H9 (cell line): ENCODE data around the gene LYZL4. TPM values are rescaled to one million over a fixed set of nuclear protein-coding genes. Genes with fewer than 3 reads are reported as not detected.

Experiments
- DNase-seq: peaks from one replicate; pipeline ENCODE4 v3.0.0-alpha.2; 2017
- H2AFZ ChIP-seq: one replicate; pipeline ENCODE4 v1.6.1; 2013; ENCODE audit warnings: mild to moderate bottlenecking, low read length, control low read depth, moderate library complexity
- H2AK5ac ChIP-seq: 2 replicates; pipeline ENCODE4 v1.6.1; 2013; ENCODE audit warnings: low read length, control low read depth, mixed read lengths; ENCODE audit not compliant: insufficient read length
- H2BK120ac ChIP-seq: one replicate; pipeline ENCODE4 v1.6.1; 2013; ENCODE audit warnings: low read depth, mild to moderate bottlenecking, low read length, control low read depth, inconsistent platforms; ENCODE audit not compliant: poor library complexity, severe bottlenecking
- H2BK12ac ChIP-seq: 2 replicates; pipeline ENCODE4 v1.6.1; 2013; ENCODE audit warnings: low read length, control low read depth, mixed read lengths, low read depth; ENCODE audit not compliant: insufficient read length
- H2BK15ac ChIP-seq: 2 replicates; pipeline ENCODE4 v1.6.1; 2013; ENCODE audit warnings: low read depth, low read length, control low read depth
- H2BK20ac ChIP-seq: one replicate; pipeline ENCODE4 v1.6.1; 2013; ENCODE audit warnings: low read depth, mild to moderate bottlenecking, low read length, control low read depth, inconsistent platforms; ENCODE audit not compliant: poor library complexity, severe bottlenecking
- H2BK5ac ChIP-seq: 2 replicates; pipeline ENCODE4 v1.6.1; 2013; ENCODE audit warnings: low read length, control low read depth, mixed read lengths; ENCODE audit not compliant: insufficient read length
- H3K14ac ChIP-seq: 2 replicates; pipeline ENCODE4 v1.6.1; 2013; ENCODE audit warnings: low read length, control low read depth; ENCODE audit not compliant: insufficient read depth
- H3K18ac ChIP-seq: 2 replicates; pipeline ENCODE4 v1.6.1; 2013; ENCODE audit warnings: low read depth, mild to moderate bottlenecking, mixed read lengths, low read length, control low read depth; ENCODE audit not compliant: insufficient read length
- H3K23ac ChIP-seq: 2 replicates; pipeline ENCODE4 v1.6.1; 2013; ENCODE audit warnings: low read length, control low read depth, mixed read lengths, low read depth; ENCODE audit not compliant: insufficient read length
- H3K23me2 ChIP-seq: 2 replicates; pipeline ENCODE4 v1.6.1; 2013; ENCODE audit warnings: low read depth, mild to moderate bottlenecking, mixed read lengths, low read length, control low read depth; ENCODE audit not compliant: insufficient read length, poor library complexity, severe bottlenecking
- H3K27ac ChIP-seq: 2 replicates; pipeline ENCODE4 v1.5.1; 2013; ENCODE audit warnings: low read length, control low read depth, mixed read lengths, low read depth; ENCODE audit not compliant: insufficient read length
- H3K27me3 ChIP-seq: 2 replicates; pipeline ENCODE4 v1.6.1; 2013; ENCODE audit warnings: low read length, control low read depth, inconsistent platforms; ENCODE audit not compliant: insufficient read depth
- H3K4ac ChIP-seq: 2 replicates; pipeline ENCODE4 v1.6.1; 2013; ENCODE audit warnings: low read depth, mild to moderate bottlenecking, control low read depth, inconsistent platforms, low read length, moderate library complexity
- H3K4me1 ChIP-seq: 2 replicates; pipeline ENCODE4 v1.6.1; 2013; ENCODE audit warnings: low read length, control low read depth, inconsistent platforms; ENCODE audit not compliant: insufficient read depth
- H3K4me2 ChIP-seq: 2 replicates; pipeline ENCODE4 v1.6.1; 2013; ENCODE audit warnings: low read length, control low read depth, mixed read lengths; ENCODE audit not compliant: insufficient read length, insufficient read depth
- H3K56ac ChIP-seq: 2 replicates; pipeline ENCODE4 v1.6.1; 2013; ENCODE audit warnings: low read depth, mild to moderate bottlenecking, mixed read lengths, low read length, control low read depth; ENCODE audit not compliant: insufficient read length
- H3K79me1 ChIP-seq: 2 replicates; pipeline ENCODE4 v1.6.1; 2013; ENCODE audit warnings: low read depth, mild to moderate bottlenecking, moderate library complexity, low read length, control low read depth, inconsistent platforms; ENCODE audit not compliant: insufficient read depth, poor library complexity, severe bottlenecking
- H3K79me2 ChIP-seq: 2 replicates; pipeline ENCODE4 v1.6.1; 2013; ENCODE audit warnings: low read length, control low read depth, inconsistent platforms; ENCODE audit not compliant: insufficient read depth
- H3K9ac ChIP-seq: 2 replicates; pipeline ENCODE4 v1.6.1; 2013; ENCODE audit warnings: low read length, control low read depth, mixed read lengths; ENCODE audit not compliant: insufficient read length; ENCODE audit errors: extremely low read depth
- H3K9me3 ChIP-seq: one replicate; pipeline ENCODE4 v1.6.1; 2013; ENCODE audit warnings: low read depth, low read length, inconsistent platforms; ENCODE audit not compliant: control insufficient read depth
- H3T11ph ChIP-seq: one replicate; pipeline ENCODE4 v1.6.1; 2013; ENCODE audit warnings: mild to moderate bottlenecking, low read length, control low read depth, inconsistent platforms
- H4K20me1 ChIP-seq: one replicate; pipeline ENCODE4 v1.6.1; 2013; ENCODE audit not compliant: control insufficient read depth, insufficient read length, insufficient read depth
- H4K5ac ChIP-seq: 2 replicates; pipeline ENCODE4 v1.6.1; 2013; ENCODE audit warnings: low read depth, mild to moderate bottlenecking, mixed read lengths, low read length, control low read depth; ENCODE audit not compliant: insufficient read length
- H4K8ac ChIP-seq: replicated peaks from 2 replicates; pipeline ENCODE4 v1.6.1; 2013; ENCODE audit warnings: low read length, control low read depth, mixed read lengths, low read depth; ENCODE audit not compliant: insufficient read length
- H4K91ac ChIP-seq: 2 replicates; pipeline ENCODE4 v1.6.1; 2013; ENCODE audit warnings: low read depth, mild to moderate bottlenecking, moderate library complexity, mixed read lengths, low read length, control low read depth; ENCODE audit not compliant: insufficient read length
- H3K27ac Mint-ChIP-seq, 3 experiments: 2 replicates in 2 of 3; 3 replicates in 1 of 3; pipeline ENCODE4 v1.8.0; 2020 to 2021; ENCODE audit warnings: mixed read lengths in 3 of 3, mild to moderate bottlenecking in 1 of 3, moderate library complexity in 1 of 3
- H3K27me3 Mint-ChIP-seq: 2 replicates; pipeline ENCODE4 v1.8.0; 2021; ENCODE audit warnings: low read depth, mild to moderate bottlenecking, moderate library complexity, mixed read lengths
- H3K36me3 Mint-ChIP-seq, 3 experiments: 2 replicates in 2 of 3; 3 replicates in 1 of 3; pipeline ENCODE4 v1.8.0; 2020 to 2021; ENCODE audit warnings: low read depth in 3 of 3, mixed read lengths in 3 of 3; ENCODE audit not compliant: insufficient read depth in 1 of 3
- H3K4me1 Mint-ChIP-seq, 2 experiments: 2 replicates each; pipeline ENCODE4 v1.8.0; 2020; ENCODE audit warnings: mixed read lengths in 2 of 2
- H3K4me3 Mint-ChIP-seq, 2 experiments: 2 replicates in 1 of 2; 3 replicates in 1 of 2; pipeline ENCODE4 v1.8.0; 2020 to 2021; ENCODE audit warnings: mild to moderate bottlenecking in 2 of 2, mixed read lengths in 2 of 2, moderate library complexity in 1 of 2
- H3K9me3 Mint-ChIP-seq, 2 experiments: 2 replicates in 1 of 2; 3 replicates in 1 of 2; pipeline ENCODE4 v1.8.0; 2020; ENCODE audit warnings: mild to moderate bottlenecking in 2 of 2, mixed read lengths in 2 of 2, moderate library complexity in 1 of 2
- WGBS: extraction: QIAGEN DNeasy Blood & Tissue Kit; methylation state at CpG from one replicate; pipeline ENCODE4 v1.1.7; 2013; ENCODE audit warnings: missing lambda C conversion rate, low lambda C conversion rate, mixed read lengths; ENCODE audit not compliant: insufficient read length; ENCODE audit errors: extremely low coverage; 5-methylcytosine and 5-hydroxymethylcytosine counted together
- total RNA-seq: library from RNA; stranded (reverse); gene quantifications from 2 replicates; pipeline ENCODE4 v1.2.1, GENCODE V29; 2021
- TF ChIP-seq, protein P1 (sequence below): fragments of 200-600 bp; sonication (generic); conservative IDR thresholded peaks from 3 replicates; pipeline ENCODE4 v1.8.0; 2021; ENCODE audit warnings: antibody characterized with exemption, mild to moderate bottlenecking

Gene LYZL4
- total RNA-seq, 1 experiment from 2014 or later: not detected

DNA sequence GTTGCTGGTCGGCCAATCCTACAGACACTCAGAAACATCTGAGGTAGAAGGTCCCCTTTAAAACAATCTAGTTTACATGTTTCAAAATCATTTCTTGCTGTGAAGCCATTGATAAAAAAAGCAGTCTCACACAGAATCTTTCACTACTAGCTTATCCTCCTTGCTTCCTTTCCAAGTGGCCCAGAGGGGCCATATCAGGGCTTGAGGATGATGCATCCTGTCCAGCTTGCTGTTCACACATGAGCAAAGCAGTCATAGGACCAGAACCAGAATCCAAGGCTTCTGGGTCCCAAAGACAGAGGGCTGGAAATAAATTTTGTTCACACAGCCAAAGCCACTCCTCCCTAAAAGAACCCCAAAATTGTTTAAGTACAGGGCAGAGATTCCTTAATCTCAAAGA, 9.2 kb upstream of the LYZL4 start:
- no peaks in the 10 kb centered on the region for H3K4me1 ChIP-seq
- no peaks in the 10 kb centered on the region for H3K36me3 Mint-ChIP-seq
- H3K56ac ChIP-seq: no peak overlapping the region
- H3K4ac ChIP-seq: no peak overlapping the region
- H3K9ac ChIP-seq: no peak overlapping the region
- no peak overlapping the region for H2BK12ac ChIP-seq
- no peak overlapping the region for H2AK5ac ChIP-seq
- no peaks in the 10 kb centered on the region; the same call in 1 of the 2 replicates for H3K27me3 Mint-ChIP-seq
- H4K8ac ChIP-seq: no peak overlapping the region
- H3K4me3 Mint-ChIP-seq: no peak overlapping the region
- no peaks in the 10 kb centered on the region for H4K20me1 ChIP-seq
- no peak overlapping the region for H3T11ph ChIP-seq
- H4K5ac ChIP-seq: no peak overlapping the region
- no peak overlapping the region for H3K23ac ChIP-seq
- no peak overlapping the region for H4K91ac ChIP-seq
- H3K9me3 Mint-ChIP-seq: no peaks in the 10 kb centered on the region
- no peak overlapping the region for H3K27ac Mint-ChIP-seq
- H3K4me2 ChIP-seq: no peak overlapping the region
- H3K23me2 ChIP-seq: no peaks in the 10 kb centered on the region
- H3K4me1 Mint-ChIP-seq: no peaks in the 10 kb centered on the region; a peak in 1 of 4 replicates
- no peak overlapping the region for H2AFZ ChIP-seq
- TF ChIP-seq, protein P1, sequence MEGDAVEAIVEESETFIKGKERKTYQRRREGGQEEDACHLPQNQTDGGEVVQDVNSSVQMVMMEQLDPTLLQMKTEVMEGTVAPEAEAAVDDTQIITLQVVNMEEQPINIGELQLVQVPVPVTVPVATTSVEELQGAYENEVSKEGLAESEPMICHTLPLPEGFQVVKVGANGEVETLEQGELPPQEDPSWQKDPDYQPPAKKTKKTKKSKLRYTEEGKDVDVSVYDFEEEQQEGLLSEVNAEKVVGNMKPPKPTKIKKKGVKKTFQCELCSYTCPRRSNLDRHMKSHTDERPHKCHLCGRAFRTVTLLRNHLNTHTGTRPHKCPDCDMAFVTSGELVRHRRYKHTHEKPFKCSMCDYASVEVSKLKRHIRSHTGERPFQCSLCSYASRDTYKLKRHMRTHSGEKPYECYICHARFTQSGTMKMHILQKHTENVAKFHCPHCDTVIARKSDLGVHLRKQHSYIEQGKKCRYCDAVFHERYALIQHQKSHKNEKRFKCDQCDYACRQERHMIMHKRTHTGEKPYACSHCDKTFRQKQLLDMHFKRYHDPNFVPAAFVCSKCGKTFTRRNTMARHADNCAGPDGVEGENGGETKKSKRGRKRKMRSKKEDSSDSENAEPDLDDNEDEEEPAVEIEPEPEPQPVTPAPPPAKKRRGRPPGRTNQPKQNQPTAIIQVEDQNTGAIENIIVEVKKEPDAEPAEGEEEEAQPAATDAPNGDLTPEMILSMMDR: no peak
- H3K27me3 ChIP-seq: no peaks in the 10 kb centered on the region
- no CpG with 5 or more reads among the region's 1 CpG for WGBS
- H3K9me3 ChIP-seq: no peaks in the 10 kb centered on the region
- DNase-seq: no peak
- no peak overlapping the region for H2BK5ac ChIP-seq
- H3K79me1 ChIP-seq: no peaks in the 10 kb centered on the region
- no peaks in the 10 kb centered on the region for H3K79me2 ChIP-seq
- H2BK15ac ChIP-seq: no peak overlapping the region
- no peak overlapping the region for H3K14ac ChIP-seq
- no peak overlapping the region for H3K18ac ChIP-seq
- H2BK20ac ChIP-seq: no peak overlapping the region
- no peak overlapping the region for H3K27ac ChIP-seq
- H2BK120ac ChIP-seq: no peak overlapping the region
